NAMALWA (cell line): ENCODE measurements around the gene HMGN2.
"Not testable (repeated sequence)": the region's sequence is repeated elsewhere in the genome, so short reads cannot be mapped to it uniquely, and the experiment has no call there.

Experiments
- DNase-seq: peaks from one replicate; pipeline ENCODE4 v3.0.0-alpha.2; 2015; ENCODE audit warnings: low spot score

Gene HMGN2

DNA sequence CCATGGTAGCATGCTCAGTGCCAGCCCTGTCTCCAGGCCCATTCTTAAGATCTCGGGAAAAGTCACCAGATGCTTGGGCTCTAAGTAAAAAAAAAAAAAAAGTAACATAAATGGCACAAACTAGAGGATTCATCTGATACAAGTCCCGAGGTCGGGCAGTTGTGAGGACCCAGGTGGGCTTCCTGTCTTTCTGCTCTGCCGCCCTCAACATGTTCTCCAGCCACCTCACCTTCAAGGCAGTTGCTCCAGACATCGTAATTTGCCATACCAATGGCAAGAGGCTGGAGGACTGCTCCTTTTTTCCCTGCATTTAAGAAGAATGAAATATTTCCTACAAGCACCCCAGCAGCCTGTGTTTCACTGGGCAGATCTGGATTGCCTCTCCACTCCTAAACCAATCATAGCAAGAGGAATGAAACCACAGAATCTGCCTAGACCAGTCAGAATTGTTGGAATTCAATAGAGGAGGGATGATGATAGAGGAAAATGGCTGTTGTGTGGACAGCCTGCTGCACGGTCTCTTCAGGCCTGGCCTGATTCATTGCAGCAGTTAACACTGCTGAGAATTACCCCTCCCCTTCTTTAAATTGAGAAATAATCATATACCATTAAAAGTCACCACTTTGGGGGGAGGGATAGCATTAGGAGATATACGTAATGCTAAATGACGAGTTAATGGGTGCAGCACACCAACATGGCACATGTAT is 5.4 kb downstream of the HMGN2 start:
- peak; percentile 26 for DNase-seq

DNA sequence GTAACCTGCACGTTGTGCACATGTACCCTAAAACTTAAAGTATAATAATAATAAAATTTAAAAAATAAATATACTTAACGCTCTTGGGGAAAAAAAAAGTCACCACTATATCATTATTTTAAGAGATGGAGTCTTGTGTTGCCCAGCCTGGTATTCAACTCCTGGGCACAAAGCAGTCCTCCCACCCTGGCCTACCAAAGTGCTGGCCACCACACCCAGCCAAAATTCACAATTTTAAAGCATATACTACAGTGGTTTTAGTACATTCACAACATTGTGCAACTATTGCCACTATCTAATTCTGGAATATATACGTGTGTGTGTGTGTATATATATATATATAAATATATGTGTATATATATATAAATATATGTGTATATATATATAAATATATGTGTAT is 5.9 kb downstream of the HMGN2 start:
- DNase-seq = no peak

DNA sequence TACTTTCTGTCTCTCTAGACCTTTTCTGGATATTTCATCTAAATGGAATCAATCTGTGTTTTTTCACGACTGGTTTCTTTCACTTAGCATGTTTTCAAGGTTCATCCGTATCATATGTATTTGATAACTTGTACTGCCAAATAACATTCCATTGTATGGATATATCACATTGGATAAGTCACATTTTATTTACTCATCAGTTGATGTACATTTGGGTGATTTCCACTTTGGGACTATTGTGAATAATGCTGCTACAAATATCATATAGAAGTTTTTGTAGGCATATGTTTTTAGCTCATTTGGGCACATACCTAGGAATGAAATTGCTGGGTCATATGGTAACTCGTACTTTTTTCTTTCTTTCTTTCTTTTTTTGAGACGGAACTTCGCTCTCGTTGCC is 6.7 kb downstream of the HMGN2 start:
- DNase-seq = no peak

DNA sequence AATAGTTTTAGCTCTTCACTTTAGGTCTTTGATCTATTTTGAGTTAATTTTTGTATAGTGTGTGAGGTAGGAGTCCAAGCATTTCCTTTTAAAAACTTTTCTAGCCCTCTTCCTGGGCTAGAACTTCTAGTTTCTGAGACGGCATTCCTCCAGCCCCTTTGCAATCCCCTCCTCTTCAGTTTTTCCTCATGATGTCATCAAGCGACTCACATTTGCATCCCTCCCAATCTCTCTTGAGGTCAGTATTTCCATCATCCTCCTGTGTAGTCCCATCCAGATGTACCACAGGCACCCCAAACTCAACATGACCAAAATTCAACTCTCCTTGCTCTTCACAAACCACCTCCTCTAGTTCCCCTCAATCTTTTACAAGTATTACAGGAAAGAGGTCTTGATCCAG is 10.7 kb downstream of the HMGN2 start:
- DNase-seq = no peak

DNA sequence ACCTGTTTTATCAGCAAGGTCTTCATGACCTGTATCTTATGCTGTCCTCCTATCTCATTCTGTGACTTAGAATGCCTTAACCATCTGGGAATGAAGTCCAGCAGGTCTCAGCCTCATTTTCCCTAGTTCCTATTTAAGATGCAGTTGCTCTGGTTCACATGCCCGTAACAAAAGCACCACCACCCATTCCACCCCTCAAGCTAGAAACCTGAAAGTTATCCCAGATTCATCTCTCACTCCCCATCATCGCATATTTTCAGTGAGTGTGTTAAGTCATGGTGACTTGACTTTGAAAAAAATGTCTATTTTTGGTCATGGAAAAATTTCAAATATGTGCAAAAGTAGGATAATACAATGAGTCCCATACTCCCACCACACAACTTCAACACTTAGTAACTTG is 11.7 kb downstream of the HMGN2 start:
- DNase-seq = no peak

DNA sequence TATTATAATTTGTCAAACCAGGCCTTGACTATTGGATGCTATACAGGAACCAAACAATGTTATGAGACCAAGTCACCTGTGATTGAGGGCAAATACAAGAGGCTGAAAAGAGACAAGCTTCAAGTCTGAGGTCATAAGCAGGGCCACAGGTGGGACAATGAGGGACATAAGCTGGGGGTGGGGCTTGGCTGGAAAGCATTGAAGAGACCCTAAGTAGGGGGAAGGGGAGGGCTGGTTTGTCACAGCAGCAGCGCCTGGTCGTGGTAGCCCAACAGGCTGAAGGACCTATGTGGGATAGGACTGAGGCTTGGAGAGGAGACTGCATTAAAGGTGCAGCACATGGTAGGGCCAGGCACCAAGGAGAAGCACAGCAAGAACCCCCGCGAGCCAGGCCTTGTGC is 17.9 kb downstream of the HMGN2 start:
- no peak for DNase-seq

DNA sequence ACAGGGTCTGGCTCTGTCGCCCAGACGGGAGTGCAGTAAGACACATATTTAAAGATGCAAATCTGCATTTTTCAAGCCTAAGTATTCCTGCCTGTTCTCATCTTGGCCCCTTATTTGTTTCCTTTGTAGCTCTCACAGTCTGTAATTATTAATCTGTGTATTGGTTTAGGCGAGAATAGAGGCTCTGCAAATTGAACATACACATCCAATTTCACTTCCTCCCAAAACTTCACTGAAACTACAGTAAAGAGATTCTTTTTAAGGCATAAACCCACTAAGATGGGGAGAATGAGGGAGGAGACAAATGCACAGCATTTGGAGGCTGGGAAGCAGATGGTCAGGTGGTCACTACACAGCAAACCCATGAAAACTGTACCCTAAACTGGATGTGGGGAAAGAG is 21.0 kb downstream of the HMGN2 start:
- DNase-seq = no peak

DNA sequence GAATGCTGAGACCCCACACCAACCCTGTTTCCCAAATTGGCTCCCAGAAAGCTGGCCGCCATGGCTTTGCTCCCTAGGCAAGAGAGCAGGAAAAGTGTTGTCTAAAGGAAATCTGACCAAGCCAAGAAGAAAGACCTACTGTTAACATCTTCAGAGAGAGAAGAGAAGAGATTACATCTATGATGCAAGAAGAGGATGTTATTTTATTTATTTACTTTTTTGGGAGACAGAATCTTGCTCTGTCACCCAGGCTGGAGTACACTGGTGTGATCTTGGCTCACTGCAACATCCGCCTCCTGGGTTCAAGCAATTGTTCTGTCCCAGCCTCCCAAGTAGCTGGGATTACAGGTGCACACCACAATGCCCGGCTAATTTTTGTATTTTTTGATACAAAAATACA is 21.7 kb downstream of the HMGN2 start:
- no peak for DNase-seq

DNA sequence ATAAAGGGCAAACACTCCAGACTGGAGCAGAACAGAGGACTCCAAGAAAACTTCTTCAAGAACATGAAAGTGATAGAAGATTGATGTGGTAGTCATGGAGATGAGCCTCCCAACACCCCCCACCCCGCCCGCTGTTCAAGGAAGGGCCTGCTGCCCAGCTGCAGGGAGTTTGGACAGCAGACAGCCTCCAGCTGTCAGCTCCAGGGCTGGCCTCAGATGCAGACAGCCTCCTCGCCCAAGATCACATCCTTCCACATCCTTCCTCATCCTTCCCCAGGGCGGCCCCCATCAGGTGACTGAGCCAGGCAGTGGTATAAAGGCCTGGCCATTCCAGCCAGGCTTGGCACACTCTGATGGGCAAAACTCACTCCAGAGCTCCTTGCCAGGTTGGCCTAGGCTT is 24.6 kb downstream of the HMGN2 start:
- DNase-seq = no peak

DNA sequence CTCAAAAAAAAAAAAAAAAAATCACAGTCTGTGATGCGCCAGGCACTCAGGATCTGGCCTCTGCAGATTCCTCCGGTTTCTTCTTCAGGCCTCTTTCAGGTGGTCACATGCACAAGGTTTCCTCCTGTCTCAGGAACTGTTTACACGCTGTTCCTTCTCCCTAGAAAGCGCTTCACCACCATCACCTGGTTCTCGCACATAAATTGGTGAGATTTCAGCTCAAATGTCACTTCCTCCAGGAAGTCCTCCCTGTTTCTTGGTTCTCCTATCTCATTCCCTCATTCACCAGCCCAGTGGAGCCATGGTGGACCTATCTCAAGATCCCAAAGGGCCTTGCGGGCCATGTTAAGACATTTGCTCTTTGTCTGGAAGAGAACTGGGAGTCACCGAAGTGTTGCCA is 26.7 kb downstream of the HMGN2 start:
- DNase-seq = no peak

DNA sequence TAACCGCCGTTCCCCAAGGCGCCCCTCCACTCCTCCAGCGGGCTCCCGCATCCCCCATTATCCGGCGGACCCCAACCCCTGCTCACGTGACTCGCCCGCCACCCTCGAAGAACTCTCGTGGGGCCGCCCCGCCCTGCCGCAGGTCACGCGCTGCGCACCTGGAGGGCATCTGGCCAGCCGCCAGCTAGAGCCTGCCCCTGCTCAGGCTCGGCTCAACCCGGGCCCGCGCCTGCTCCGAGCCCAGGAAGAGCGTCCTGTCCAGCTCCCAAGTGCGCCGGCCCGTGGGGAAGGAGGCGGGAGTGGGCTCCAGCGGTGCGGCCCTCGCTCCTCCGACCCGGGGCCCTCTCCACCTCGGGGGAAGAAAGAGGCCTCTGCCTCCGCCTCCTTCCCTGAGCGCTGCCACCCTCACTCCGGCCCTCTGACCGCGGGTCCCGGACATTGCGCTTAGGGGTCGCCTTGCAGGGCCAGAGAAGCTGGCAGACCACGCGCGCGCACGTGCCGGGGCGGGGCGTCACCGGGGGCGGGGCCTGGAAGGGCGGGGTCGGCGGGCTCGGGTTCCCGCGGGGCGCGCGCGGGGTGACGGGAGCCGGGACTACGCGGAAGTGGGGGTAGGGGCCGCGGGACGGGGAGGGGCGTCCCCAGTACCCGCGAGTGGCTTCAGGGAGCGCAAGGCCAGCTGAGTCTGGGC is 28.4 kb downstream of the HMGN2 start:
- peak; percentile 84 for DNase-seq

DNA sequence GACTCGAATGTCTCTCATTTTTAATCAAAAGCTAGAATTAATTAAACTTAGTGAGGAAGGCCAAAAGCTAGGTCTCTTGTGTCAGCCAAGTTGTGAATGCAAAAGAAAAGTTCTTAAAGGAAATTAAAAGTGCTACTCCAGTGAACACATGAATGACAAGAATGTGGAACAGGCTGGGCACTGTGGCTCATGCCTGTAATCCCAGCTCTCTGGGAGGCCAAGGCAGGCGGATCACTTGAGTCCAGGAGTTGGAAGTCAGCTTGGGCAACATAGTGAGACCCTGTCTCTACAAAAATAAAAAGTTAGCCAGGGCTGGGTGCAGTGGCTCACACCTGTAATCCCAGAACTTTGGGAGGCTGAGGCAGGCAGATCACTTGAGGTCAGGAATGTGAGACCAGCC is 38.5 kb downstream of the HMGN2 start:
- not testable (repeated sequence) for DNase-seq

DNA sequence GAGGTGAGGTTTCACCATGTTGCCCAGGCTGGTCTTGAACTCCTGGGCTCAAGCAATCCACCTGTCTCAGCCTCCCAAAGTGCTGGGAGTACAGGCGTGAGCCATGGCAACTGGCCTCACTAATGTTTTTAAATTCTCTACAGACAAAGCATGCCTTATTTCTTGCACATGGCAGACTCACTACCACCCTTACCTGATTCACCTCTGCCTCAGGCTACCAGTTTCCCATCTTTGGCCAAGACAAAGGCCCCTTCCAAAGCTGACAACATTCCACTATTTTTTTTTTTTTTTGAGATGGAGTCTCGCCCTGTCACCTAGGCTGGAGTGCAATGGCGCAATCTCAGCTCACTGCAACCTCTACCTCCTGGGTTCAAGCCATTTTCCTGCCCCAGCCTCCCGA is 43.6 kb downstream of the HMGN2 start:
- not testable (repeated sequence) for DNase-seq

DNA sequence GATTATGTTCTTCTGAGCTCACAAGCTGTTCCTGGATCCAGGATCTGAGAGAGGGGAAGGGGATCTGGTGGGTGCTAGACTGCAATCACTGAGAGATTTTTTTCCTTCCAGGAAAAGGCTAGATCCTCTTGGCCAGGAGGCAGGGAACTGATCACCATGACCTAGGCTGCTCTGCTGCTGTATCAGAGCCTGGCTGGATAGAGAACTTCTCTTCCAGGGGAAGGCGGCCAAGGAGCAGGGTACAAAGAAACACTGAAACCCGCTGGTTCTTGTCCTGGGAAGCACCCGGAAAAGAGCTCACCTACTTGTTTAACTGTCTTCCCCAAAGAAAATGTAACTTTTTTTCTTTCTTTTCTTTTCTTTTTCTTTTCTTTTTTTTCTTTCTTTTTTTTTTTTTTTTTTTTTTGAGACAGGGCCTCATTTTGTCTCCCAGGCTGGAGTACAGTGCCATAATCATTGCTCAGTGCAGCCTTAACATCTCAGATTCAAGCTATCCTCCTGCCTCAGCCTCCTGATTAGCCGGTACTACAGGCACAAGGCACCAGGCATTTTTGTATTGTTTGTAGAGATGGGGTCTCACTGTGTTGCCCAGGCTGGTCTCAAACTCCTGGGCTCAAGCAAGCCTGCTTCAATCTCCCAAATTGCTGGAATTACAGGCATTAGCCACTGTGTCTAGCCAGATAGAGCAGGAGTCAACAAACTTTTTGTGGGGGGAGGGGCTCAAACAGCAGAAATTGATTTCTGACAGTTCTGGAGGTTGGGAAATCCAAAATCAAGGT is 44.9 kb downstream of the HMGN2 start:
- DNase-seq = no peak

DNA sequence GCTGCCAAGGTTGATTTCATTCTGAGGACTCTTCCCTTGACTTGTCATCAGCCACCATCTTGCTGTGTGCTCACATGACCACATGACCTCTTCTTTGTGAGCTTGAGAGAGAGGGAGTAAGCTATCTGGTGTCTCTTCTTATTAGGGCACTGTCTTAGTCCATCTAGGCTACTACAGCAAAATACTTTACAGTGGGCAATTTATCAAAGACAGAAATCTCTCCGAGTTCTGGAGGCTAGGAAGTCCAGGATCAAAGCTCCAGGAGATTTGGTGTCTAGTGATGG is 45.5 kb downstream of the HMGN2 start:
- no peak for DNase-seq

DNA sequence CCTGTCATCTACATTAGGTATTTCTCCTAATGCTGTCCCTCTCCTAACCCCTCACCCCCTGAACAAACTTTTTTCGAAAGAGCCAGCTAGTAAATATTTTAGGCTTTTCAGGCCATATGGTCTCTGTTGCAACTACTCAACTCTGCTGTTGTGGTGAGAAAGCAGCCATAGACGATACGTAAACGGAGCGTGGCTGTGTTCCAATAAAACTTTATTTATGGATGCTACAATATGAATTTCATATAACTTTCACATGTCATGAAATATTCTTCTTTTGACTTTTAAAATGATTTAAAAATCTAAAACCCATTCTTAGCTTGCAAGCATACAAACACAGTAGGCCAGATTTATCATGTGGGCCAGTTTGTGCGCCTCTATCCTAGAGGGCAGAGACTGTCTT is 46.1 kb downstream of the HMGN2 start:
- no peak for DNase-seq

DNA sequence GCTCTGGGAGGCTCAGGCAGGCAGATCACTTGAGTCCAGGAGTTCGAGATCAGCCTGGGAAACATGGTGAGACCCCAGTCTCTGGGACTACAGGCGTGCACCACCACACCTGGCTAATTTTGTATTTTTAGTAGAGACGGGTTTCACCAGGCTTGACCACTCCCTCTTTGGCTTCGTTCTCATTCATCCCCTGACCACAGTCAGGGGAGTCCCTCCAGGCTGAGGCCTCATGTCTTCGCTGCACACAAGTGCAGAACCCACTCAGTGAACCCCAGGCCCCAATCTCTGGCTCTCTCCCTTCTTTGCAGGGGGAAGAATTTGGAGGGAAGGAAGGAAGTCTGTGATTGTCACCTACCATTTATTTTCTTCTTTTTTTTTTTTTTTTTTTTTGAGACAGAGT is 48.1 kb downstream of the HMGN2 start:
- no peak for DNase-seq

DNA sequence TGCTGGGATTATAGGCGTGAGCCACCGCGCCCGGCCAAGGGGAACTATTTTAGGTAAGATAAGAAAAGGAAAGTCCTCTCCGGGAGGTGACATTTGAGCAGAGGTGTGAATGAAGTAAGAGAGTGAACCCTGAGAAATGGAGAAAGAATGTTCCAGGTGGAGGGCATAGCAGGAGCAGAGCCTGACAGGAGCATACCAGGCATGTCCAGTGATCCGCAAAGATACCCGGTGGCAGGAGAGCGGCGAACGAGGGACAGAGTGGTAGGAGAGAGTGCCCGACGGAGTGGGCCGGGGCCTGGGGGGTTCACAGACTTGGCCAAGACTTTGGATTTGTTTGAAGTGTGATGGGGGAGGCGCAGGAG is 49.4 kb downstream of the HMGN2 start:
- no peak for DNase-seq

DNA sequence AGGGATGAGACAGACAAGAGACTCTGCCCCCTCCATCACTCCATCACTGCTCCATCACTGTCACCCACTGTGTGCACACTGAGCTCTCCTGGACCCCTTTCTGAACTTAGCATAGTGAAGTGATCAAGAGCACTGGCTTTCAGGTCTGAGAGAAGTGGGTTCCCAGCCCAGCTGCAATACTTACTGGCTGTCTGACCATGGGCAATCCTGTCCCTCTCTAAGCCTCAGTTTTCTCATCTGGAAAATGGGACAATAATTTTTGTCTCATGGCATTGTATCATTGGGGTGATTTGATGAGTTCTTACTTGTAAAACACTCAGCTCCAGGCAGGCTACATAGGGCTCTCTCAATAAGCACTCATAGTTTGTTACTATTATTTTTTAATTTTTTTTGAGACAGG is 49.8 kb downstream of the HMGN2 start:
- no peak for DNase-seq

DNA sequence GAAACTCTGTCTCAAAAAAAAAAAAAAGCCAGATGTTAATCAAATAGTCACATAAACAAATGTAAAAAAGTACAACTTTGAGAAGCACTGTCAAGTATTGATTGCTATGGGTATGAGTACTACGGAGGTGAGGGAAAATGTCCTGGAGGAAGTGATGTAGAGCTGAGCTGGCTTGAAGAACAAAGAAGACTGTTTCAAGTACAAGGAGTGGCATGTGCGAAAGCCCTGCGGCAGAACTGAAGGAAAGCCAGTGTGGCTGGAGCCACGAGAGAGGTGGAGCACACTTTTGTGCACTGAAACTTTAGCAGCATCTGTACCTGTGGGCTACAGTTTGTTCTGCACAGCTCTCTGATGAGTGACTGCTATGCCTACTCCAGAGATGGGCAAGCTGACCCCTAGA is 51.9 kb downstream of the HMGN2 start:
- no peak for DNase-seq
